Thoracic aorta (tissue), 2 donors: ENCODE data around the gene SCT. TPM values are rescaled to one million over a fixed set of nuclear protein-coding genes. Genes with fewer than 3 reads are reported as not detected.

Experiments
- ATAC-seq: fragments of 150-250 bp; one replicate; pipeline ENCODE4 v1.8.0; 2017; ENCODE audit warnings: low read depth; ENCODE audit not compliant: insufficient number of reproducible peaks, low FRiP score
- DNase-seq: peaks from one replicate; pipeline ENCODE4 v3.0.0-alpha.2; 2020; ENCODE audit warnings: low spot score
- H3K27ac ChIP-seq, 2 donors: fragments of 200-600 bp; sonication (generic); 1 replicate in 1 of 2; 2 replicates in 1 of 2; pipeline ENCODE4 v1.5.1; 2016; ENCODE audit warnings: mild to moderate bottlenecking in 2 of 2, moderate library complexity in 2 of 2
- H3K27me3 ChIP-seq: fragments of 200-600 bp; sonication (generic); replicated peaks from 2 replicates; pipeline ENCODE4 v1.6.0; 2016; ENCODE audit warnings: mild to moderate bottlenecking; ENCODE audit not compliant: insufficient read depth
- H3K36me3 ChIP-seq: fragments of 200-600 bp; sonication (generic); one replicate; pipeline ENCODE4 v1.5.1; 2016
- H3K4me1 ChIP-seq, 2 donors: fragments of 200-600 bp; sonication (generic); 1 replicate in 1 of 2; 2 replicates in 1 of 2; pipeline versions ENCODE4 v1.5.1 to v1.6.0; 2016; ENCODE audit warnings: low read depth in 2 of 2, mild to moderate bottlenecking in 1 of 2; ENCODE audit not compliant: control insufficient read depth in 1 of 2
- H3K4me3 ChIP-seq: fragments of 200-600 bp; sonication (generic); 2 replicates; pipeline ENCODE4 v1.5.1; 2016; ENCODE audit warnings: mild to moderate bottlenecking
- H3K9me3 ChIP-seq: fragments of 200-600 bp; sonication (generic); 2 replicates; pipeline ENCODE4 v1.5.1; 2016
- CTCF ChIP-seq: fragments of 200-600 bp; sonication (generic); IDR thresholded peaks from one replicate; pipeline ENCODE4 v1.5.1; 2019; ENCODE audit warnings: antibody characterized with exemption
- total RNA-seq, 2 donors: library from RNA; depleted of rRNA; stranded (reverse); fragments of >200 nt; gene quantifications; one replicate each; pipeline versions ENCODE4 v1.1.0 to v1.2.3, GENCODE V29; 2016

SCT gene
- total RNA-seq, 2 donors from 2014 or later, result not detected

- H3K9me3 ChIP-seq, result no peaks in the 10 kb centered on the region
- DNase-seq, result peak; percentile 47
- peaks cover 14 to 22% of the 10 kb centered on the region in 2 donors for H3K4me1 ChIP-seq
- no peak for TF ChIP-seq CTCF
- no peak for ATAC-seq
- no peaks in the 10 kb centered on the region for H3K27me3 ChIP-seq
- H3K36me3 ChIP-seq, result peaks cover 47% of the 10 kb centered on the region
- H3K4me3 ChIP-seq, result no peak overlapping the region
- H3K27ac ChIP-seq, result peak overlapping the region; percentile 96 to 97
Measured at GRCh38 chr11:613369-613968, 13.5 kb downstream of the SCT start.

- no peak for TF ChIP-seq CTCF
- Histone ChIP-seq H3K4me3 (no peak overlapping the region), H3K27ac (peak overlapping the region in 1 of 2 donors; percentile 50), H3K9me3 (no peaks in the 10 kb centered on the region), H3K36me3 (peaks cover 53% of the 10 kb centered on the region), H3K4me1 (peaks cover 14 to 22% of the 10 kb centered on the region in 2 donors), H3K27me3 (no peaks in the 10 kb centered on the region)
- ATAC-seq (no peak), DNase-seq (no peak)
Measured at GRCh38 chr11:612961-613300, 14.1 kb downstream of the SCT start.

GRCh38 chr11:612201-612960, 14.6 kb downstream of the SCT start:
- no peak for DNase-seq
- no peak for TF ChIP-seq CTCF
- Histone ChIP-seq H3K4me1 (peaks cover 14 to 22% of the 10 kb centered on the region in 2 donors), H3K36me3 (peaks cover 58% of the 10 kb centered on the region), H3K4me3 (no peak overlapping the region), H3K27me3 (no peaks in the 10 kb centered on the region), H3K27ac (no peak overlapping the region), H3K9me3 (no peaks in the 10 kb centered on the region)
- ATAC-seq, result no peak

GRCh38 chr11:611001-611996, 15.7 kb downstream of the SCT start:
- no peak for DNase-seq
- Histone ChIP-seq H3K4me3 (no peak overlapping the region), H3K4me1 (peaks cover 14 to 20% of the 10 kb centered on the region in 2 donors), H3K27ac (no peak overlapping the region), H3K36me3 (peaks cover 69% of the 10 kb centered on the region), H3K27me3 (no peaks in the 10 kb centered on the region), H3K9me3 (no peaks in the 10 kb centered on the region)
- ATAC-seq, result no peak
- no peak for TF ChIP-seq CTCF
